SU-DHL-6 (cell line): ENCODE measurements around the gene PPP2R2B.

Experiments
- H2AFZ ChIP-seq: fragments of 200-600 bp; sonication (generic); 2 replicates; pipeline ENCODE4 v1.6.1; 2014; ENCODE audit warnings: low read depth, mild to moderate bottlenecking, moderate library complexity, mixed read lengths, antibody characterized with exemption, low read length; ENCODE audit not compliant: severe bottlenecking
- H3F3A ChIP-seq: fragments of 200-600 bp; shearing (Covaris generic); 2 replicates; pipeline ENCODE4 v1.6.0; 2016; ENCODE audit warnings: antibody characterized with exemption, mild to moderate bottlenecking; ENCODE audit not compliant: insufficient read depth
- H3K27ac ChIP-seq: fragments of 200-600 bp; sonication (generic); 2 replicates; pipeline ENCODE4 v1.5.1; 2016; ENCODE audit warnings: low read depth, mild to moderate bottlenecking, low read length, moderate library complexity, mixed read lengths
- H3K27me3 ChIP-seq: fragments of 200-600 bp; sonication (generic), shearing (Covaris generic); 2 replicates; pipeline ENCODE4 v1.6.0; 2014; ENCODE audit warnings: mild to moderate bottlenecking, low read length
- H3K36me3 ChIP-seq: fragments of 200-600 bp; sonication (generic); 2 replicates; pipeline ENCODE4 v1.6.1; 2014; ENCODE audit warnings: mild to moderate bottlenecking, low read length, mixed read lengths
- H3K4me2 ChIP-seq: fragments of 300-600, 200-600 bp; shearing (Covaris generic), sonication (generic); 2 replicates; pipeline ENCODE4 v1.6.0; 2014; ENCODE audit warnings: low read length, low read depth, mild to moderate bottlenecking; ENCODE audit not compliant: poor library complexity, severe bottlenecking
- H3K4me3 ChIP-seq: fragments of 200-600 bp; sonication (generic); 2 replicates; pipeline ENCODE4 v1.5.1; 2014; ENCODE audit warnings: antibody characterized with exemption, low read length, mild to moderate bottlenecking, mixed read lengths; ENCODE audit not compliant: insufficient read depth, poor library complexity, severe bottlenecking
- H3K79me2 ChIP-seq: fragments of 200-600 bp; sonication (generic); 2 replicates; pipeline ENCODE4 v1.6.1; 2014; ENCODE audit warnings: mild to moderate bottlenecking, low read length, moderate library complexity; ENCODE audit not compliant: insufficient read depth
- H3K9ac ChIP-seq: fragments of 200-600 bp; sonication (generic); 2 replicates; pipeline ENCODE4 v1.7.0; 2014; ENCODE audit warnings: mild to moderate bottlenecking, low read length
- H3K9me2 ChIP-seq: fragments of 200-600 bp; sonication (generic); replicated peaks from 2 replicates; pipeline ENCODE4 v1.6.1; 2014; ENCODE audit warnings: low read length; ENCODE audit not compliant: insufficient read depth
- H3K9me3 ChIP-seq: fragments of 200-600 bp; sonication (generic); 2 replicates; pipeline ENCODE4 v1.6.1; 2014; ENCODE audit warnings: low read length, mixed read lengths; ENCODE audit not compliant: insufficient read depth
- H4K20me1 ChIP-seq: fragments of 200-600 bp; sonication (generic); 2 replicates; pipeline ENCODE4 v1.6.1; 2014; ENCODE audit warnings: low read depth, mild to moderate bottlenecking, antibody characterized with exemption, low read length, moderate library complexity, mixed read lengths
- EZH2phosphoT487 ChIP-seq: fragments of 200-600 bp; sonication (generic), shearing (Covaris generic); conservative IDR thresholded peaks from 2 replicates; pipeline ENCODE4 v1.6.1; 2018; ENCODE audit warnings: mild to moderate bottlenecking, antibody characterized with exemption, low read length, moderate library complexity, mixed read lengths
- TF ChIP-seq, protein P1 (sequence below): fragments of 200-600 bp; sonication (generic); IDR thresholded peaks from one replicate; pipeline ENCODE4 v1.5.1; 2017; ENCODE audit warnings: antibody characterized with exemption, mild to moderate bottlenecking, low read length, moderate library complexity; ENCODE audit not compliant: insufficient read depth, poor library complexity, severe bottlenecking

PPP2R2B gene

DNA sequence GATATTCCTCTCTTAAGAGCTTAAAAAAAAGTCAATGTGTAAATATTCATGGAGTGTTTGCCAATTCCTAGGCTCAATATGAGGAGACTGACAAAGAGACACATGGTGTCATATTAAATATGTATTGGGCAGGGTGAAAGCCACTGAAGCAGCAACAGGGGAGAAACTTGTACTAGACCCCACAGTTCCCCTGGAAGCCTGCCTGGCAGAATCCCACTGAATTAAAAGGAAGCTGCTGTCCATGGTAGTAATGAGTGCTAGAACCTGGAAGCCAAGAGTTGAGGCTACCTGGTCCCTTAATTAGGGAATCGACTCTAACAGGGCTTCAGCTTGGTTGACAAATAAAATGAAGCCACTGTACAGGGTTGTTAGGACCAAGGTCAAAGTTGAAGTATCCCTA lies 233.2 kb downstream of the PPP2R2B start:
- no peaks in the 10 kb centered on the region for H3K36me3 ChIP-seq
- no peak for TF ChIP-seq EZH2phosphoT487
- TF ChIP-seq, protein P1, sequence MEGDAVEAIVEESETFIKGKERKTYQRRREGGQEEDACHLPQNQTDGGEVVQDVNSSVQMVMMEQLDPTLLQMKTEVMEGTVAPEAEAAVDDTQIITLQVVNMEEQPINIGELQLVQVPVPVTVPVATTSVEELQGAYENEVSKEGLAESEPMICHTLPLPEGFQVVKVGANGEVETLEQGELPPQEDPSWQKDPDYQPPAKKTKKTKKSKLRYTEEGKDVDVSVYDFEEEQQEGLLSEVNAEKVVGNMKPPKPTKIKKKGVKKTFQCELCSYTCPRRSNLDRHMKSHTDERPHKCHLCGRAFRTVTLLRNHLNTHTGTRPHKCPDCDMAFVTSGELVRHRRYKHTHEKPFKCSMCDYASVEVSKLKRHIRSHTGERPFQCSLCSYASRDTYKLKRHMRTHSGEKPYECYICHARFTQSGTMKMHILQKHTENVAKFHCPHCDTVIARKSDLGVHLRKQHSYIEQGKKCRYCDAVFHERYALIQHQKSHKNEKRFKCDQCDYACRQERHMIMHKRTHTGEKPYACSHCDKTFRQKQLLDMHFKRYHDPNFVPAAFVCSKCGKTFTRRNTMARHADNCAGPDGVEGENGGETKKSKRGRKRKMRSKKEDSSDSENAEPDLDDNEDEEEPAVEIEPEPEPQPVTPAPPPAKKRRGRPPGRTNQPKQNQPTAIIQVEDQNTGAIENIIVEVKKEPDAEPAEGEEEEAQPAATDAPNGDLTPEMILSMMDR, result no peak
- H3K9me3 ChIP-seq, result no peaks in the 10 kb centered on the region

DNA sequence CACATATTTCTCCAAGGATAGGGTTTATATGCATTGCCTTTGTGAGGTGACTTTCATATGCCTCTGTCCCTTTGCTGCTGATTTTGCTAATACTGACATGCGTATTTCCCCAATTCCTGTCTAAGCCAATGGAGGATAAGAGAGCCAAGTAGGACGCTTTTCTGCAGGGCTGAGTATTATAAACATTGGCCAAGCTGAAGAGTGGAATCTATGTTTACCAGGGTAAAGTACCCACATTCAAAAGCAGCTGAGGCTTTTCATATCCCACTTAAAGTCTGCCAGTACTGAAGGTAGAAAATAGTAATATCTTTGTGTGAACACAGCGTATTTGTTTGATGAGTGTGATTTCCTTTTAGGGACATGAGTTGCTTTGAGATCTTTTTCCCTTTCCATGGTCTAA lies 233.7 kb downstream of the PPP2R2B start:
- no peaks in the 10 kb centered on the region for H3K79me2 ChIP-seq
- H3K4me2 ChIP-seq, result no peak overlapping the region
- no peaks in the 10 kb centered on the region for H3K27me3 ChIP-seq
- H3K36me3 ChIP-seq, result no peaks in the 10 kb centered on the region
- no peaks in the 10 kb centered on the region for H3F3A ChIP-seq
- H2AFZ ChIP-seq, result no peak overlapping the region
- TF ChIP-seq, protein P1, result no peak
- TF ChIP-seq EZH2phosphoT487, result no peak
- no peak overlapping the region for H3K9ac ChIP-seq
- H3K4me3 ChIP-seq, result no peak overlapping the region
- no peaks in the 10 kb centered on the region for H3K9me3 ChIP-seq
- no peak overlapping the region for H3K27ac ChIP-seq
- H4K20me1 ChIP-seq, result no peaks in the 10 kb centered on the region
- H3K9me2 ChIP-seq, result no peaks in the 10 kb centered on the region

More for the DNA sequence above, 233.2 kb downstream of the PPP2R2B start:
- Histone ChIP-seq H2AFZ (no peak overlapping the region), H3K9me2 (no peaks in the 10 kb centered on the region), H3K27ac (no peak overlapping the region), H3K9ac (no peak overlapping the region), H3K4me3 (no peak overlapping the region), H3K27me3 (no peaks in the 10 kb centered on the region), H3K4me2 (no peak overlapping the region), H4K20me1 (no peaks in the 10 kb centered on the region), H3K79me2 (no peaks in the 10 kb centered on the region), H3F3A (no peaks in the 10 kb centered on the region)

DNA sequence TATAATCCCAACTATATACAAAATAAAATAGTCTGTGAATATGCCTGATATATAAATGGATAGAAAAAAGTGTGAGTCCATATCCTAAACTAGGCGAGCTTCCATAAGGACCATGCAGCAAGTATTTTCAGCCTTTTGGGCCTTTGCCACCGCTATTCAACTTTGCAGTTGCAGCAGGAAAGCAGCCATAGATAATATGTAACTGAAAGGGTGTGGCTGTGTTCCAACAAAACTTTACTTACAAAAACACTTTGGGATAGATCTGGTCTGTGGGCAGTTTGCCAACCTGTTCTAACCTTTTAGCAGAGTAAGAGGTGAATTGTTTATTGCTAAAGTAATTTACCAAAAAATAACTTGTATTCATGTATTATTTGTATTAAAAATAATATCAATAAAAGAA lies 234.8 kb downstream of the PPP2R2B start:
- H3K27me3 ChIP-seq, result no peaks in the 10 kb centered on the region
- H3K4me3 ChIP-seq, result no peak overlapping the region
- H4K20me1 ChIP-seq, result no peaks in the 10 kb centered on the region
- H2AFZ ChIP-seq, result no peak overlapping the region
- no peak overlapping the region for H3K9ac ChIP-seq
- no peaks in the 10 kb centered on the region for H3F3A ChIP-seq
- no peak overlapping the region for H3K27ac ChIP-seq
- TF ChIP-seq EZH2phosphoT487, result no peak
- TF ChIP-seq, protein P1, result no peak
- no peaks in the 10 kb centered on the region for H3K9me2 ChIP-seq
- H3K79me2 ChIP-seq, result no peaks in the 10 kb centered on the region
- H3K4me2 ChIP-seq, result no peak overlapping the region
- no peaks in the 10 kb centered on the region for H3K36me3 ChIP-seq
- no peaks in the 10 kb centered on the region for H3K9me3 ChIP-seq
